NCI-H345 (cell line): ENCODE measurements around the gene CCR5AS.
"Not testable (repeated sequence)": the region's sequence is repeated elsewhere in the genome, so short reads cannot be mapped to it uniquely, and the experiment has no call there.

ENCODE experiments used
- DNase-seq: peaks from one replicate; lab custom pipeline; 2025; lab: John Stamatoyannopoulos, UW

Gene CCR5AS

DNA sequence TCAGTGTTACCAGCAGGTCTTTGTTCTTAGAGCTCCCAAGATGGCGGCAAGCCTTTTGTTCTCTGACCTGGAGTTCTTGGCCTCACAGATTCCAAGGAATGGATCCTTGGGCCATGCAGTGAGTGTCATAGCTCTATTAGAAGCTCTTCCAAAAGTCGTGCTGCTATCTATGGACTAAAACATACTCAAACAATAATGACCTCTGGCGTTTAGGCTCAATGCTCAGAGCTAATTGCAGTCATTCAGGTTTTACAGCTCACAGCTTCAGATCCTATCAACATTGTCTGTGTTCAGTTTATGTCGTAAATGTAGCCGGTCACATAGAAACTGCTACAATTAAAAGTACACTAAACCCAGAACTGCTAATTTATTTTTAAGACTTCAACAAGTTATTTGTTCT is 22.4 kb upstream of the CCR5AS start:
- DNase-seq, result no peak

- no peak for DNase-seq
Measured at GRCh38 chr3:46427916-46428833, 21.3 kb upstream of the CCR5AS start.

DNA sequence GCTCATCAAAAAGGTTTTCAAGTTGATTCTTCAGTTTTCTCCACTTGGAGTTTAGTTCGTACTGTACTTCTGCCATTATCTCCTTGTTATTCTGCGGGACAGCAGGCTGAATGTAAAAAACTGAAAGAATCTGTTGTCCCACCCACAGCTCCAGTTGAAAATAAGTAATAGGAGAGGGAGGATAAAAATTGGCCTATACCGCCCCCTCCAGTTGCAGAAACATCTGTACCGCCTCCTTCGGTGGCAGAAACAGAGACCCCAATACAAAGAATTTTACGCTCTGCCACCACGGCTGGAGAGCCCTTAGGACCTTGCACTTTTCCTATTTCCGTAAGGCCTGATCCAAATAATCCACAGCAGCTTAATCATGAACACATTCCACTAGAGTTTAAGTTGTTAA is 20.5 kb upstream of the CCR5AS start:
- DNase-seq, result not testable (repeated sequence)

DNA sequence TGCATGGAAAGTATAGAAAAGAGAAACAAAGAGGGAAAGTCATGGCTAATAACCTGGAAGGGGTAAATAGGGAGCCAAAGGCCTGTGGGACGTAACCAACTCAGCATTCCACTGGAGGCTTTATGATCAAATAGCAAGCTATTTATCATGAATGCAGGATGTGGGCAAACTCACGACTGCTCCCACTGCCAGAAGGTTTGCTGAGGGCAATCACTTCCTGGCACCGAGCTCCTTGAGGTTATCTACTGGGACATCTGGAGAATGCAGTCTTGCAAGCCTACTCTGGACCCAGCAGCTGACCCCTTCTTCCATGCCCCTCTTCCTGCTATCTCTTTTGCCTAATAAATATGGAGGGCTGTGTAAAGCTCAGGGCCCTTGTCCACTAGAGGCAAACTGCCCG is 19.6 kb upstream of the CCR5AS start:
- DNase-seq, result not testable (repeated sequence)

GRCh38 chr3:46423588-46423987 is 16.7 kb upstream of the CCR5AS start:
- no peak for DNase-seq

DNA sequence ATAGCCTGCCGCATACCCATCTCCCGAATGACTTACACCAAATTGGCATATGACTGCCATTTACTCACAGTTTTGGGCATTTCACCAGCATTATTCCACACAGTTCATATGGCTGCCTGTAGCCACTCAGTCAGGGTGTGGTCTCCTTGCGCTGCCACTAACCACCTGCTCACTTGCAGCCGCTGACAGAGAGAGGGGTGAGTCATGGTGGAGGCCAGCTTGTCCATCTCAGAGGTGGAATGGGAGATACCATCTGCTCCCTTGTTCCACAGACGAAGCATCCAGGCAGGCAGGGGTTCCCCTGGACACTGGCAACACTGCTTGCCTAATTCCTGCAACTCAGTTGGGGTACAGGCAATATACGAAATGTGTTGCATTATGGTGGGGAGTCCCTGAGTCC is 15.8 kb upstream of the CCR5AS start:
- DNase-seq, result no peak

- DNase-seq, result no peak
Measured at GRCh38 chr3:46420931-46421330, 14.1 kb upstream of the CCR5AS start.

GRCh38 chr3:46419816-46420215 is 12.9 kb upstream of the CCR5AS start:
- no peak for DNase-seq

GRCh38 chr3:46417841-46418611 is 11.2 kb upstream of the CCR5AS start:
- no peak for DNase-seq

GRCh38 chr3:46416811-46417510 is 10.1 kb upstream of the CCR5AS start:
- peak; percentile 7 for DNase-seq

DNA sequence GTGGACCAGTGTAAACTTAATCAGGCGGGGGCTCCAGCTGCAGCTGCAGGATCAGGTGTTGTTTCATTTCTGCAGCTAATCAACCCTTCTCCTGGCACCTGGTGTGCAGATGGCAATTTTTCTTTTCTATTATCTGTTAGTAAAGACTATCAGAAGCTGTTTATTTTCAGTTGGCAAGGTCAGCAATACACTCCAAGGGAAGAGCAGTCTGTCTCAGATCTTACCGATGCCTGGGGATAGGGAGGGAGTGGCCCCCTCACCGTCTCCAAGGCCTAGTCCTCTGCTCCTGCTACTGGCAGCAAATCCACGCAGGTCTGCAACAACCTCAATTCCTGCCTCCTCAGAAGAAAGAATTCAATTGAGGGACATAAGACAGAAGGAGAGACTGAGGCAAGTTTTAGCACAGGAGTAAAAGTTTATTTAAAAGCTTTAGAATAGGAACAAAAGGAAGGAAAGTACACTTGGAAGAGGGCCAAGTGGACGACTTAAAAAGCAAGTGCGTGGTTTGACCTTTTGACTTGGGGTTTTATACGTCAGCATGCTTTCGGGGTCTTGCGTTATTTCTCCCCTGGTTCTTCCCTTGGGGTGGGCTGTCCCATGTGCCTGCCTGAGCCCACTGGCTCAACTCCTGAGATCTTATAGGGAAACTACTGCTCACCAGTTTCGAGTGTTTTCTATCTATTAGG is 9.4 kb upstream of the CCR5AS start:
- peak; percentile 39 for DNase-seq

DNA sequence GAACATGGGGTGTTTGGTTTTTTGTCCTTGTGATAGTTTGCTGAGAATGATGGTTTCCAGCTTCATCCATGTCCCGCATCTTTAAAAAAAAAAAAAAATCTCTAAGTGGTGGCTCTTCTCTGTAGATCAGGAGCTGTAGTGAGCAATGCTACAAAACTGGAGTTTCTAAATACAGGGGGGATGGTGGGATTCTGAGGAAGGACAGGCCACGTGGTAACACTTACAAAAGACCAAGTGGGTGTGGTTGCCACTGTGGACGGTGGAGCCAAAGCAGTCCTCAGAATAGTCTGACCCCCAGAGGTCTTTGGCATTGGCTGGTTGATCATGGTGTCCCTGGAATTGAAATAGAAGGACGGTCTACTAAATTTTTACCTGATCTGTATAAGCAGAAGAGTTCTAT is 7.9 kb upstream of the CCR5AS start:
- DNase-seq, result no peak

- DNase-seq, result no peak
Measured at GRCh38 chr3:46413951-46414350, 7.1 kb upstream of the CCR5AS start.

GRCh38 chr3:46412786-46413298 is 6.0 kb upstream of the CCR5AS start:
- no peak for DNase-seq

GRCh38 chr3:46411271-46411670 is 4.4 kb upstream of the CCR5AS start:
- DNase-seq, result no peak

DNA sequence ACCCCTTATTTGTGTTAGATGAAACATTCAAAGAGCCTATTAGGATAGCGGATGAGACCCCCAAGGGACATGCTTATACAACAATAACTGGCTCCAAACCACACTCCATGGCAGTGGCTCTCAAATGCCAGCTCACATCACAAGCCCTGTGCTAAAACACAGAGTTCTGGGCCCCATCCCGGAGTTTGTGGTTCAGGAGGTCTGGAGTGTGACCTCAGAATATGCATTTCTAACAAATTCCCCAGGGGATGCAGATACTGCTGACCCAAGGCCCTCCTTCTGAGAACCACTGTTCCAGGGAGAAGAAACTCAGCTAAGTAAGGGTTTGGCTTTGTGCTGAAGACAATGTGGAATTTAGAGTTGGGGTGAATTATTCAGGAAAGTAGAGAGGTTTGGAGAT is 3.8 kb upstream of the CCR5AS start:
- no peak for DNase-seq

GRCh38 chr3:46409739-46410489 is 3.0 kb upstream of the CCR5AS start:
- no peak for DNase-seq

- DNase-seq, result no peak
Measured at GRCh38 chr3:46408853-46409252, 2.0 kb upstream of the CCR5AS start.

GRCh38 chr3:46407970-46408369 is 1.1 kb upstream of the CCR5AS start:
- no peak for DNase-seq

DNA sequence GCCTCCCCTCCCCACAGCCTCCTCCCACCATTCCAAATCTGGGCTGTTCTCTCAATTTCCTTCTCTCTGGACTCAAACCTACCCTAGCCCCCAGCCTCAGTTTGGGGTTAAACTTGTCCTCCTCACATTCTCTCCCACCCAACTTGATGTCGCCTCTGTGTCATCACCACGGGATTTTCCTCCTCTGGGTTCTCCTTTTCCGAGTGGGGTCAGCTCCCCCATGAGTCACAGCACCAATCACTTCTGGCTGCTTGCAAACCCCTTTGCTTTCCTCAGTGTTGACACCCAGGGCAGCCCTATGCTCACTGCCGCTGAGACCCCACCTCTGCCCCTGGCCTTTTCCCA is 451 bp downstream of the CCR5AS start:
- DNase-seq, result no peak
